ENCODE data around the gene COMMD7. TPM values are rescaled to one million over a fixed set of nuclear protein-coding genes. Genes with fewer than 3 reads are reported as not detected.

The COMMD7 gene
- total RNA-seq, 1 experiment from 2014 or later, result 23.5 TPM

DNA sequence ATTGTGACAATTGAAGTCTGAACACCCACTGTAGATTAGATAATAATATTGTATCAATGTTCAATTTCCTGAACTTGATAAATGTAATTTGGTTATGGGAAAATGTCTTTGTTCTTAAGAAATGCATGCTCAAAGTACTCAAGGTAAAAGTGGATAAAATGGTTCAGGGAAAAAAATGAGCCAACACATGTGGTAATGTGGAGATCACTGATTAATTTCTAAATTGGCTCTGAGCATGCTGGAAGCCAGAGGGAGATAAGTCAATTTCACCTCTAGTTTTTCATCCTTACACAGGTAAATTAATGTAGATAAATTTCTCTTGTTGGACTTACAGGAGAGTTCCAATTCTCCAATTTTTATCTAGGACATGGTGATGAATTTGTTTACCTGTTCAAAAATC lies 8.0 kb upstream of the COMMD7 start:
- Histone ChIP-seq H3K36me3 (ENCODE audit: insufficient read depth, low read length, poor library complexity, severe bottlenecking) (no peaks in the 10 kb centered on the region), H3K27ac (ENCODE audit: low read depth, low read length, poor library complexity, severe bottlenecking) (no peak overlapping the region), H3K4me3 (ENCODE audit: low read depth, low read length, poor library complexity, severe bottlenecking) (no peak overlapping the region), H3K4me1 (ENCODE audit: insufficient read depth, low read length, poor library complexity, severe bottlenecking) (no peaks in the 10 kb centered on the region), H3K27me3 (replicated peaks; ENCODE audit: insufficient read depth, low read depth, low read length, poor library complexity) (no peaks in the 10 kb centered on the region), H3K9me3 (ENCODE audit: low read depth, low read length, poor library complexity, severe bottlenecking) (no peaks in the 10 kb centered on the region)
- no TSS peak for BruUV-seq (replicated peaks)
- DNase-seq (ENCODE audit: low spot score), result no peak
- ChIA-PET POLR2A (ENCODE audit: low non-redundant PET) (no interaction called here), CTCF (no interaction called here)
- no peak for TF ChIP-seq EZH2 (IDR thresholded peaks at IDR 0.05; ENCODE audit: borderline replicate concordance, low read depth, low read length, poor library complexity, severe bottlenecking)
- TF ChIP-seq, protein P1, sequence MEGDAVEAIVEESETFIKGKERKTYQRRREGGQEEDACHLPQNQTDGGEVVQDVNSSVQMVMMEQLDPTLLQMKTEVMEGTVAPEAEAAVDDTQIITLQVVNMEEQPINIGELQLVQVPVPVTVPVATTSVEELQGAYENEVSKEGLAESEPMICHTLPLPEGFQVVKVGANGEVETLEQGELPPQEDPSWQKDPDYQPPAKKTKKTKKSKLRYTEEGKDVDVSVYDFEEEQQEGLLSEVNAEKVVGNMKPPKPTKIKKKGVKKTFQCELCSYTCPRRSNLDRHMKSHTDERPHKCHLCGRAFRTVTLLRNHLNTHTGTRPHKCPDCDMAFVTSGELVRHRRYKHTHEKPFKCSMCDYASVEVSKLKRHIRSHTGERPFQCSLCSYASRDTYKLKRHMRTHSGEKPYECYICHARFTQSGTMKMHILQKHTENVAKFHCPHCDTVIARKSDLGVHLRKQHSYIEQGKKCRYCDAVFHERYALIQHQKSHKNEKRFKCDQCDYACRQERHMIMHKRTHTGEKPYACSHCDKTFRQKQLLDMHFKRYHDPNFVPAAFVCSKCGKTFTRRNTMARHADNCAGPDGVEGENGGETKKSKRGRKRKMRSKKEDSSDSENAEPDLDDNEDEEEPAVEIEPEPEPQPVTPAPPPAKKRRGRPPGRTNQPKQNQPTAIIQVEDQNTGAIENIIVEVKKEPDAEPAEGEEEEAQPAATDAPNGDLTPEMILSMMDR (conservative IDR thresholded peaks at IDR 0.05; ENCODE audit: low read depth, low read length), result no peak
- intact Hi-C loops (cut with micrococcal nuclease; ENCODE audit: unreplicated experiment), result no loop called here

GRCh38 chr20:32749914-32750637 lies 6.8 kb upstream of the COMMD7 start:
- ChIA-PET CTCF (no interaction called here), POLR2A (ENCODE audit: low non-redundant PET) (no interaction called here)
- DNase-seq (ENCODE audit: low spot score), result no peak
- H3K27ac ChIP-seq (ENCODE audit: low read depth, low read length, poor library complexity, severe bottlenecking), result no peak overlapping the region
- no TSS peak for BruUV-seq (replicated peaks)
- H3K4me1 ChIP-seq (ENCODE audit: insufficient read depth, low read length, poor library complexity, severe bottlenecking), result no peaks in the 10 kb centered on the region
- no peak overlapping the region for H3K4me3 ChIP-seq (ENCODE audit: low read depth, low read length, poor library complexity, severe bottlenecking)
- TF ChIP-seq, protein P1 (conservative IDR thresholded peaks at IDR 0.05; ENCODE audit: low read depth, low read length), result no peak
- TF ChIP-seq EZH2 (IDR thresholded peaks at IDR 0.05; ENCODE audit: borderline replicate concordance, low read depth, low read length, poor library complexity, severe bottlenecking), result no peak
- H3K27me3 ChIP-seq (replicated peaks; ENCODE audit: insufficient read depth, low read depth, low read length, poor library complexity), result no peaks in the 10 kb centered on the region
- H3K9me3 ChIP-seq (ENCODE audit: low read depth, low read length, poor library complexity, severe bottlenecking), result no peaks in the 10 kb centered on the region
- intact Hi-C loops (cut with micrococcal nuclease; ENCODE audit: unreplicated experiment), result no loop called here
- H3K36me3 ChIP-seq (ENCODE audit: insufficient read depth, low read length, poor library complexity, severe bottlenecking), result no peaks in the 10 kb centered on the region

GRCh38 chr20:32742322-32743236 lies 688 bp downstream of the COMMD7 start:
- intact Hi-C loops (cut with micrococcal nuclease; ENCODE audit: unreplicated experiment), result no loop called here

More at GRCh38 chr20:32742322-32743236, 688 bp downstream of the COMMD7 start:
- Histone ChIP-seq H3K4me1 (ENCODE audit: insufficient read depth, low read length, poor library complexity, severe bottlenecking) (peaks cover 5% of the 10 kb centered on the region), H3K9me3 (ENCODE audit: low read depth, low read length, poor library complexity, severe bottlenecking) (no peaks in the 10 kb centered on the region), H3K36me3 (ENCODE audit: insufficient read depth, low read length, poor library complexity, severe bottlenecking) (no peaks in the 10 kb centered on the region), H3K4me3 (ENCODE audit: low read depth, low read length, poor library complexity, severe bottlenecking) (peak overlapping the region; percentile 69), H3K27ac (ENCODE audit: low read depth, low read length, poor library complexity, severe bottlenecking) (peak overlapping the region; percentile 71), H3K27me3 (replicated peaks; ENCODE audit: insufficient read depth, low read depth, low read length, poor library complexity) (no peaks in the 10 kb centered on the region)
- no peak for TF ChIP-seq EZH2 (IDR thresholded peaks at IDR 0.05; ENCODE audit: borderline replicate concordance, low read depth, low read length, poor library complexity, severe bottlenecking)
- TF ChIP-seq, protein P1 (conservative IDR thresholded peaks at IDR 0.05; ENCODE audit: low read depth, low read length), result no peak
- ChIA-PET CTCF (interaction anchor here (0.5 kb wide), 1 partner anchor 12 kb away, joined by 9 read pairs; no protein-coding TSS in a partner anchor), POLR2A (ENCODE audit: low non-redundant PET) (interaction anchor here (0.6 kb wide), 1 partner anchor 25 kb away, joined by 18 read pairs; no protein-coding TSS in a partner anchor)
- DNase-seq (ENCODE audit: low spot score), result no peak
- no TSS peak for BruUV-seq (replicated peaks)
